ENCODE measurements around the gene CD2AP. TPM values are rescaled to one million over a fixed set of nuclear protein-coding genes. Genes with fewer than 3 reads are reported as not detected.
A peak's percentile ranks its signal among the peaks of the same experiment; 100 is the strongest.

CD2AP gene
- total and polyA plus RNA-seq, 4 donors = 5.7 to 22.4 (median 11.5) TPM

GRCh38 chr6:47483516-47483852 is 5.9 kb downstream of the CD2AP start (continued):
- TF ChIP-seq, protein P1, sequence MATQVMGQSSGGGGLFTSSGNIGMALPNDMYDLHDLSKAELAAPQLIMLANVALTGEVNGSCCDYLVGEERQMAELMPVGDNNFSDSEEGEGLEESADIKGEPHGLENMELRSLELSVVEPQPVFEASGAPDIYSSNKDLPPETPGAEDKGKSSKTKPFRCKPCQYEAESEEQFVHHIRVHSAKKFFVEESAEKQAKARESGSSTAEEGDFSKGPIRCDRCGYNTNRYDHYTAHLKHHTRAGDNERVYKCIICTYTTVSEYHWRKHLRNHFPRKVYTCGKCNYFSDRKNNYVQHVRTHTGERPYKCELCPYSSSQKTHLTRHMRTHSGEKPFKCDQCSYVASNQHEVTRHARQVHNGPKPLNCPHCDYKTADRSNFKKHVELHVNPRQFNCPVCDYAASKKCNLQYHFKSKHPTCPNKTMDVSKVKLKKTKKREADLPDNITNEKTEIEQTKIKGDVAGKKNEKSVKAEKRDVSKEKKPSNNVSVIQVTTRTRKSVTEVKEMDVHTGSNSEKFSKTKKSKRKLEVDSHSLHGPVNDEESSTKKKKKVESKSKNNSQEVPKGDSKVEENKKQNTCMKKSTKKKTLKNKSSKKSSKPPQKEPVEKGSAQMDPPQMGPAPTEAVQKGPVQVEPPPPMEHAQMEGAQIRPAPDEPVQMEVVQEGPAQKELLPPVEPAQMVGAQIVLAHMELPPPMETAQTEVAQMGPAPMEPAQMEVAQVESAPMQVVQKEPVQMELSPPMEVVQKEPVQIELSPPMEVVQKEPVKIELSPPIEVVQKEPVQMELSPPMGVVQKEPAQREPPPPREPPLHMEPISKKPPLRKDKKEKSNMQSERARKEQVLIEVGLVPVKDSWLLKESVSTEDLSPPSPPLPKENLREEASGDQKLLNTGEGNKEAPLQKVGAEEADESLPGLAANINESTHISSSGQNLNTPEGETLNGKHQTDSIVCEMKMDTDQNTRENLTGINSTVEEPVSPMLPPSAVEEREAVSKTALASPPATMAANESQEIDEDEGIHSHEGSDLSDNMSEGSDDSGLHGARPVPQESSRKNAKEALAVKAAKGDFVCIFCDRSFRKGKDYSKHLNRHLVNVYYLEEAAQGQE (IDR thresholded peaks at IDR 0.05) = no peak
- TF ChIP-seq, protein P2, sequence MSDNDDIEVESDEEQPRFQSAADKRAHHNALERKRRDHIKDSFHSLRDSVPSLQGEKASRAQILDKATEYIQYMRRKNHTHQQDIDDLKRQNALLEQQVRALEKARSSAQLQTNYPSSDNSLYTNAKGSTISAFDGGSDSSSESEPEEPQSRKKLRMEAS (IDR thresholded peaks at IDR 0.05) = no peak

DNA sequence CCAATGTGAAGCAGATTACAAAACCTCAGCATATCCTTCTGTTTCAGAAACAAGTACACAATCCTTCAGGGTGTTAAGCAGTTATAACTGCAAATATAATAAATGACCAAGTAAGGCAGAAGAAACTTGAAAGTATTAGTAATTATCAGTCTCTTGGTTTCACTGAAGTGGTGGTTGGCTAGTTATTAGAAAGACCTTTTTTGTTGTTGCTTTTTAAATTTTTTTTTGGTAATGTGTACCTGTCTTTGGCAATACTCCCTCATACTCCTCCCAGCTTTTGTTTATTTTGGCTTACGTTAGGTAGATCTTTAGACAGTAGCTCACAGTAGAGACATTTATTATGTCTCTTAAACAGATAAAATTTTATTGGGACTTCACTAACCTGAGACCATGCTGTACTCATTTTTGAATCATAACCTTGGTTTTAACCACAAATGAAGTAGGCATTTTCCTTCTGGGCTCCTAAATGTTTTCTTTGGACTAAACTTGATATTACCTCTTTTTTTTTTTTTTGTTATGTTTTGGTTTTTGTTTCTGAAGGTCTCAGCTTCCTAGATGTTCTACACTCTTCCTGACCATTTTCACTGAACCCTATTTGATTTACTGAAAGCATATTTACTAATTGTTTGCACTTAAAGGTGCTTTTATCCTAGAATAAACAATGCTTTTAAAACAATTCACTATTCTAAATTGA is 6.4 kb downstream of the CD2AP start:
- H3K9me3 ChIP-seq (ENCODE audit: control insufficient read depth in 4 of 4, low read length in 3 of 4) = no peaks in the 10 kb centered on the region
- H3K4me3 ChIP-seq (ENCODE audit: low read depth in 1 of 3, low read length in 3 of 3) = no peak overlapping the region
- no peaks in the 10 kb centered on the region for H3K36me3 ChIP-seq (ENCODE audit: control insufficient read depth in 4 of 4, insufficient read depth in 3 of 4, low read depth in 1 of 4, low read length in 3 of 4)
- 13% methylated on average over 1 of the region's 1 CpG for WGBS
- no peak for DNase-seq (ENCODE audit: low spot score)
- H3K27ac ChIP-seq (ENCODE audit: low read depth in 1 of 2, low read length in 2 of 2) = peak overlapping the region in 1 of 2 donors; percentile 5
- peaks cover 5 to 35% (median 27%) of the 10 kb centered on the region in 4 donors for H3K4me1 ChIP-seq (ENCODE audit: control insufficient read depth in 4 of 4, insufficient read depth in 4 of 4, low read length in 3 of 4)
- H3K27me3 ChIP-seq (ENCODE audit: control insufficient read depth in 4 of 4, insufficient read depth in 4 of 4, low read length in 3 of 4) = no peaks in the 10 kb centered on the region
- TF ChIP-seq NR2F2 (IDR thresholded peaks at IDR 0.05) = no peak
- TF ChIP-seq RAD21 (IDR thresholded peaks at IDR 0.05) = peak in 1 of 2 donors; percentile 8
- peak in 1 of 2 donors; percentile 27 for TF ChIP-seq JUND (IDR thresholded peaks at IDR 0.05)
- no peak for TF ChIP-seq YY1 (IDR thresholded peaks at IDR 0.05)
- peak; percentile 43 to 45 for TF ChIP-seq HNF4A (conservative IDR thresholded peaks at IDR 0.05)
- no peak for TF ChIP-seq RXRA (IDR thresholded peaks at IDR 0.05)
- TF ChIP-seq FOXA2 (IDR thresholded peaks at IDR 0.05) = no peak
- TF ChIP-seq, protein P3, sequence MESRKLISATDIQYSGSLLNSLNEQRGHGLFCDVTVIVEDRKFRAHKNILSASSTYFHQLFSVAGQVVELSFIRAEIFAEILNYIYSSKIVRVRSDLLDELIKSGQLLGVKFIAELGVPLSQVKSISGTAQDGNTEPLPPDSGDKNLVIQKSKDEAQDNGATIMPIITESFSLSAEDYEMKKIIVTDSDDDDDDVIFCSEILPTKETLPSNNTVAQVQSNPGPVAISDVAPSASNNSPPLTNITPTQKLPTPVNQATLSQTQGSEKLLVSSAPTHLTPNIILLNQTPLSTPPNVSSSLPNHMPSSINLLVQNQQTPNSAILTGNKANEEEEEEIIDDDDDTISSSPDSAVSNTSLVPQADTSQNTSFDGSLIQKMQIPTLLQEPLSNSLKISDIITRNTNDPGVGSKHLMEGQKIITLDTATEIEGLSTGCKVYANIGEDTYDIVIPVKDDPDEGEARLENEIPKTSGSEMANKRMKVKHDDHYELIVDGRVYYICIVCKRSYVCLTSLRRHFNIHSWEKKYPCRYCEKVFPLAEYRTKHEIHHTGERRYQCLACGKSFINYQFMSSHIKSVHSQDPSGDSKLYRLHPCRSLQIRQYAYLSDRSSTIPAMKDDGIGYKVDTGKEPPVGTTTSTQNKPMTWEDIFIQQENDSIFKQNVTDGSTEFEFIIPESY (IDR thresholded peaks at IDR 0.05) = peak; percentile 18
- no peak overlapping the region for H3K9ac ChIP-seq (ENCODE audit: low read depth in 1 of 2, low read length in 2 of 2)

DNA sequence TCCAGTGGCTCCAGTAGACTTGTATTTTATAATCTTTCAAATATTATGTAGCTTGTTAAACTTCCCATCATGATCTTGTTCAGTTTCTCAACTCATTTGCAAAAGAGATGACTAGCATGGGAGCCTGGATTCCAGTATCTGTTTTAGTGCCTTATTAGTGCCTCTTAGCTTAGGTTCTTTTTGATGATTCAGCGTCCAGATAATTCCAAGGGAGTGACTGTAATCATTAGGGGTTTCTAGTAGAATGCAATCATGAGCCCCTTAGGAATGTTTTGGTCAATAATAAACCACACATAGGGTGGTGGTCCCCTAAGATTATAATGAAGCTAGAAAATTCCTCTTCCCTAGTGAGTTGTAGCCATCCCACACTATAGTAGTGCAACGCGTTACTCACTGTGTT is 7.0 kb downstream of the CD2AP start:
- WGBS = 88% methylated on average over 3 of the region's 3 CpGs
- H3K4me3 ChIP-seq (ENCODE audit: low read depth in 1 of 3, low read length in 3 of 3) = no peak overlapping the region
- TF ChIP-seq YY1 (IDR thresholded peaks at IDR 0.05) = no peak
- TF ChIP-seq FOXA2 (IDR thresholded peaks at IDR 0.05) = no peak
- TF ChIP-seq RAD21 (IDR thresholded peaks at IDR 0.05) = no peak
- TF ChIP-seq HNF4A (conservative IDR thresholded peaks at IDR 0.05) = no peak
- TF ChIP-seq EGR1 (IDR thresholded peaks at IDR 0.05; ENCODE audit: low read depth in 2 of 2) = no peak
- no peak for TF ChIP-seq FOXA1 (IDR thresholded peaks at IDR 0.05)
- TF ChIP-seq HNF4G (IDR thresholded peaks at IDR 0.05) = no peak
- TF ChIP-seq, protein P1 (IDR thresholded peaks at IDR 0.05) = no peak
- TF ChIP-seq, protein P3 (IDR thresholded peaks at IDR 0.05) = no peak
- TF ChIP-seq SP1 (IDR thresholded peaks at IDR 0.05) = no peak
- no peak for TF ChIP-seq NR2F2 (IDR thresholded peaks at IDR 0.05)
- TF ChIP-seq, protein P2 (IDR thresholded peaks at IDR 0.05) = no peak
- no peak for TF ChIP-seq RXRA (IDR thresholded peaks at IDR 0.05)
- no peak for TF ChIP-seq JUND (IDR thresholded peaks at IDR 0.05)
- DNase-seq (ENCODE audit: low spot score) = no peak
- H3K27ac ChIP-seq (ENCODE audit: low read depth in 1 of 2, low read length in 2 of 2) = no peak overlapping the region
- H3K27me3 ChIP-seq (ENCODE audit: control insufficient read depth in 4 of 4, insufficient read depth in 4 of 4, low read length in 3 of 4) = no peaks in the 10 kb centered on the region
- no peaks in the 10 kb centered on the region for H3K9me3 ChIP-seq (ENCODE audit: control insufficient read depth in 4 of 4, low read length in 3 of 4)
- H3K4me1 ChIP-seq (ENCODE audit: control insufficient read depth in 4 of 4, insufficient read depth in 4 of 4, low read length in 3 of 4) = peaks cover 5 to 33% (median 24%) of the 10 kb centered on the region in 4 donors
- H3K36me3 ChIP-seq (ENCODE audit: control insufficient read depth in 4 of 4, insufficient read depth in 3 of 4, low read depth in 1 of 4, low read length in 3 of 4) = no peaks in the 10 kb centered on the region
- no peak overlapping the region for H3K9ac ChIP-seq (ENCODE audit: low read depth in 1 of 2, low read length in 2 of 2)

Data from liver (tissue), 9 donors.